ENCODE data around the gene CCT5. TPM values are rescaled to one million over a fixed set of nuclear protein-coding genes. Genes with fewer than 3 reads are reported as not detected.

The CCT5 gene
- total and polyA plus RNA-seq, 2 donors from 2014 or later = 130 to 136 TPM

- no peaks in the 10 kb centered on the region for H3K9me3 ChIP-seq (ENCODE audit: control insufficient read depth in 2 of 3, insufficient read depth in 1 of 3, low read length in 3 of 3)
- peak in 2 of 5 donors; percentile 21 to 28 for DNase-seq
- H3K4me1 ChIP-seq (ENCODE audit: control insufficient read depth in 2 of 3, insufficient read depth in 2 of 3, low read depth in 1 of 3, low read length in 3 of 3) = peaks cover 0 to 19% (median 18%) of the 10 kb centered on the region in 3 donors
- H3K4me3 ChIP-seq (ENCODE audit: low read length in 3 of 3) = peak overlapping the region; percentile 91 to 98 (median 98)
- H3K36me3 ChIP-seq (ENCODE audit: control insufficient read depth in 2 of 3, insufficient read depth in 3 of 3, low read length in 3 of 3) = peaks cover 3 to 16% (median 11%) of the 10 kb centered on the region in 3 donors
- no peaks in the 10 kb centered on the region for H3K27me3 ChIP-seq (ENCODE audit: control insufficient read depth, insufficient read depth, low read length)
- TF ChIP-seq, protein P1, sequence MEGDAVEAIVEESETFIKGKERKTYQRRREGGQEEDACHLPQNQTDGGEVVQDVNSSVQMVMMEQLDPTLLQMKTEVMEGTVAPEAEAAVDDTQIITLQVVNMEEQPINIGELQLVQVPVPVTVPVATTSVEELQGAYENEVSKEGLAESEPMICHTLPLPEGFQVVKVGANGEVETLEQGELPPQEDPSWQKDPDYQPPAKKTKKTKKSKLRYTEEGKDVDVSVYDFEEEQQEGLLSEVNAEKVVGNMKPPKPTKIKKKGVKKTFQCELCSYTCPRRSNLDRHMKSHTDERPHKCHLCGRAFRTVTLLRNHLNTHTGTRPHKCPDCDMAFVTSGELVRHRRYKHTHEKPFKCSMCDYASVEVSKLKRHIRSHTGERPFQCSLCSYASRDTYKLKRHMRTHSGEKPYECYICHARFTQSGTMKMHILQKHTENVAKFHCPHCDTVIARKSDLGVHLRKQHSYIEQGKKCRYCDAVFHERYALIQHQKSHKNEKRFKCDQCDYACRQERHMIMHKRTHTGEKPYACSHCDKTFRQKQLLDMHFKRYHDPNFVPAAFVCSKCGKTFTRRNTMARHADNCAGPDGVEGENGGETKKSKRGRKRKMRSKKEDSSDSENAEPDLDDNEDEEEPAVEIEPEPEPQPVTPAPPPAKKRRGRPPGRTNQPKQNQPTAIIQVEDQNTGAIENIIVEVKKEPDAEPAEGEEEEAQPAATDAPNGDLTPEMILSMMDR (IDR thresholded peaks at IDR 0.05; ENCODE audit: borderline replicate concordance, extremely low read depth, insufficient read depth) = no peak
- no peak for FAIRE-seq
- intact Hi-C loops (cut with DNase I) = no loop called here
- peak overlapping the region in 1 of 2 donors; percentile 99 for H3K27ac ChIP-seq (ENCODE audit: low read depth in 2 of 2, low read length in 2 of 2)
- H3K9ac ChIP-seq (ENCODE audit: low read length in 3 of 3) = peak overlapping the region; percentile 93 to 97 (median 94)
Measured at GRCh38 chr5:10250806-10251276, 761 bp downstream of the CCT5 start.

DNA sequence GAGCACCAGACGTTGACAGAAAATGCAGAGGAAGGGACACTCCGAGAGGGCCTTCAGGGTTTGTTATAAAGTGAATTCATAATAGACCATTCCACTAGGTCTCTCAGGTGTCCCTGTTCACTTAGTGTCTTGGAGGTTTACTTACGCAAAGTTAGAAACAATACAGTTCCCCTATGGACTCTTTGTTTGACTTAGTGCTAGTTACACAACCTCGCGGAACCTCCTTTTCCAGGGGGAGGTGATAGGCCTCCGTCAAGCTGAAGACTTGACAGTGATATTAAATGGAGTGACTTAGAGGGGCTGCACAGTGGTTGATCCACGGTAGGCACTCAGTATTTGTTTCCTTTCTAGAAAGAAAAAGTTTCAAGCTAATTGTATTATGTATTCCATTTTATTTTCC, 1.3 kb downstream of the CCT5 start:
- TF ChIP-seq, protein P1 (IDR thresholded peaks at IDR 0.05; ENCODE audit: borderline replicate concordance, extremely low read depth, insufficient read depth) = no peak
- no peaks in the 10 kb centered on the region for H3K27me3 ChIP-seq (ENCODE audit: control insufficient read depth, insufficient read depth, low read length)
- H3K27ac ChIP-seq (ENCODE audit: low read depth in 2 of 2, low read length in 2 of 2) = no peak overlapping the region
- H3K9ac ChIP-seq (ENCODE audit: low read length in 3 of 3) = peak overlapping the region in 2 of 3 donors; percentile 93 to 97
- FAIRE-seq (no peak), DNase-seq (no peak)
- H3K4me3 ChIP-seq (ENCODE audit: low read length in 3 of 3) = peak overlapping the region; percentile 91 to 98 (median 98)
- H3K9me3 ChIP-seq (ENCODE audit: control insufficient read depth in 2 of 3, insufficient read depth in 1 of 3, low read length in 3 of 3) = no peaks in the 10 kb centered on the region
- peaks cover 0 to 19% (median 18%) of the 10 kb centered on the region in 3 donors for H3K4me1 ChIP-seq (ENCODE audit: control insufficient read depth in 2 of 3, insufficient read depth in 2 of 3, low read depth in 1 of 3, low read length in 3 of 3)
- H3K36me3 ChIP-seq (ENCODE audit: control insufficient read depth in 2 of 3, insufficient read depth in 3 of 3, low read length in 3 of 3) = peaks cover 7 to 22% (median 15%) of the 10 kb centered on the region in 3 donors
- intact Hi-C loops (cut with DNase I) = no loop called here

DNA sequence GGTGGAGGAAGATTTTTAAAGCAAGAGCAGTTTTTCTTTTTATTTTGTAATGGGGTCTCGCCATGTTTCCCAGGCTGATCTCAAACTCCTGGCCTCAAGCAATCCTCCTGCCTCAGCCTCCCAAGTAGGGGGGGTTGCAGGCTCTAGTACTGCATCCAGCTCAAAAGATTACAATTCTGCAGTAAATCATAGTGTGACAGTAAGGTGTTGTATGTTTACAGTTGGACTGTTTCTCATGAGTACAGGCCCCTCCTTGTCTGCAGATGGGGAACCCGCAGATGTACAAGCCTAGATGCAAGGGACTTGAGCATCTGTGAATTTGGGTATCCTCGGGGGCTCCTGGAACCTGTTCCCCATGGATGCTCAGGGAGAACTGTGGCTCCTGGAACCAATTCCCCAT, 3.3 kb downstream of the CCT5 start:
- intact Hi-C loops (cut with DNase I) = no loop called here
- H3K36me3 ChIP-seq (ENCODE audit: control insufficient read depth in 2 of 3, insufficient read depth in 3 of 3, low read length in 3 of 3) = peaks cover 17 to 39% (median 32%) of the 10 kb centered on the region in 3 donors
- no peak overlapping the region for H3K9ac ChIP-seq (ENCODE audit: low read length in 3 of 3)
- DNase-seq (no peak), FAIRE-seq (no peak)
- peaks cover 0 to 17% (median 16%) of the 10 kb centered on the region in 3 donors for H3K4me1 ChIP-seq (ENCODE audit: control insufficient read depth in 2 of 3, insufficient read depth in 2 of 3, low read depth in 1 of 3, low read length in 3 of 3)
- no peak overlapping the region for H3K4me3 ChIP-seq (ENCODE audit: low read length in 3 of 3)
- TF ChIP-seq, protein P1 (IDR thresholded peaks at IDR 0.05; ENCODE audit: borderline replicate concordance, extremely low read depth, insufficient read depth) = no peak
- no peak overlapping the region for H3K27ac ChIP-seq (ENCODE audit: low read depth in 2 of 2, low read length in 2 of 2)
- no peaks in the 10 kb centered on the region for H3K9me3 ChIP-seq (ENCODE audit: control insufficient read depth in 2 of 3, insufficient read depth in 1 of 3, low read length in 3 of 3)
- no peaks in the 10 kb centered on the region for H3K27me3 ChIP-seq (ENCODE audit: control insufficient read depth, insufficient read depth, low read length)

- H3K9ac ChIP-seq (ENCODE audit: low read length in 3 of 3) = no peak overlapping the region
- intact Hi-C loops (cut with DNase I) = no loop called here
- H3K9me3 ChIP-seq (ENCODE audit: control insufficient read depth in 2 of 3, insufficient read depth in 1 of 3, low read length in 3 of 3) = no peaks in the 10 kb centered on the region
- peaks cover 24 to 52% (median 44%) of the 10 kb centered on the region in 3 donors for H3K36me3 ChIP-seq (ENCODE audit: control insufficient read depth in 2 of 3, insufficient read depth in 3 of 3, low read length in 3 of 3)
- no peak overlapping the region for H3K27ac ChIP-seq (ENCODE audit: low read depth in 2 of 2, low read length in 2 of 2)
- peaks cover 0 to 11% (median 11%) of the 10 kb centered on the region in 3 donors for H3K4me1 ChIP-seq (ENCODE audit: control insufficient read depth in 2 of 3, insufficient read depth in 2 of 3, low read depth in 1 of 3, low read length in 3 of 3)
- DNase-seq (no peak), FAIRE-seq (no peak)
- H3K4me3 ChIP-seq (ENCODE audit: low read length in 3 of 3) = no peak overlapping the region
- no peaks in the 10 kb centered on the region for H3K27me3 ChIP-seq (ENCODE audit: control insufficient read depth, insufficient read depth, low read length)
- TF ChIP-seq, protein P1 (IDR thresholded peaks at IDR 0.05; ENCODE audit: borderline replicate concordance, extremely low read depth, insufficient read depth) = no peak
Measured at GRCh38 chr5:10254686-10255085, 4.6 kb downstream of the CCT5 start.
